ENCODE measurements around the gene CFAP299.
"Not testable (repeated sequence)": the region's sequence is repeated elsewhere in the genome, so short reads cannot be mapped to it uniquely, and the experiment has no call there.

- TF ChIP-seq CTCF, POLR2A (IDR thresholded peaks at IDR 0.05): not testable (repeated sequence)
These were observed 44.9 kb upstream of the CFAP299 start for GRCh38 chr4:80290665-80291064.
